A673 (cell line): ENCODE data around the gene CAMK1D. TPM values are rescaled to one million over a fixed set of nuclear protein-coding genes. Genes with fewer than 3 reads are reported as not detected.

Source experiments
- BruUV-seq: library from RNA; stranded (reverse); fragments of 400-500 nt; replicated peaks from 2 replicates; lab custom pipeline; 2021; lab: Mats Ljungman, UMichigan
- CTCF ChIA-PET: fragments of 300-600 bp; sonication (Branson Sonifier 250); formaldehyde crosslinking; loops from one replicate; lab custom pipeline; 2022; ENCODE audit warnings: antibody characterized with exemption; lab: Charles Lee
- POLR2A ChIA-PET: fragments of 300-600 bp; sonication (Branson Sonifier 250); formaldehyde crosslinking; loops from one replicate; lab custom pipeline; 2022; ENCODE audit warnings: antibody characterized with exemption; ENCODE audit not compliant: low non-redundant PET; lab: Charles Lee
- DNase-seq: peaks from one replicate; pipeline ENCODE4 v3.0.0-alpha.2; 2015; ENCODE audit warnings: low spot score
- H3K27ac ChIP-seq: fragments of 200-600 bp; sonication (generic); 2 replicates; pipeline ENCODE4 v1.5.1; 2016; ENCODE audit warnings: mixed run types, low read depth, mild to moderate bottlenecking, mixed read lengths, antibody characterized with exemption, low read length; ENCODE audit not compliant: poor library complexity, severe bottlenecking
- H3K27me3 ChIP-seq: fragments of 200-600 bp; sonication (generic); replicated peaks from 2 replicates; pipeline ENCODE4 v1.6.1; 2017; ENCODE audit warnings: mixed run types, low read depth, mild to moderate bottlenecking, mixed read lengths, antibody characterized with exemption, low read length; ENCODE audit not compliant: insufficient read depth, poor library complexity
- H3K36me3 ChIP-seq: fragments of 200-600 bp; sonication (generic); 2 replicates; pipeline ENCODE4 v1.6.1; 2016; ENCODE audit warnings: mixed run types, mild to moderate bottlenecking, mixed read lengths, antibody characterized with exemption, low read length; ENCODE audit not compliant: insufficient read depth, poor library complexity, severe bottlenecking
- H3K4me1 ChIP-seq: fragments of 200-600 bp; sonication (generic); 2 replicates; pipeline ENCODE4 v1.6.1; 2017; ENCODE audit warnings: mixed run types, mild to moderate bottlenecking, mixed read lengths, antibody characterized with exemption, low read length; ENCODE audit not compliant: insufficient read depth, poor library complexity, severe bottlenecking
- H3K4me3 ChIP-seq: fragments of 200-600 bp; sonication (generic); 2 replicates; pipeline ENCODE4 v1.5.1; 2016; ENCODE audit warnings: low read depth, mixed run types, mild to moderate bottlenecking, mixed read lengths, low read length; ENCODE audit not compliant: poor library complexity, severe bottlenecking
- H3K9me3 ChIP-seq: fragments of 200-600 bp; sonication (generic); 2 replicates; pipeline ENCODE4 v1.6.1; 2016; ENCODE audit warnings: mixed run types, low read depth, mild to moderate bottlenecking, mixed read lengths, antibody characterized with exemption, low read length; ENCODE audit not compliant: poor library complexity, severe bottlenecking
- EZH2 ChIP-seq: fragments of 200-600 bp; sonication (generic); IDR thresholded peaks from 2 replicates; pipeline ENCODE4 v1.6.1; 2017; ENCODE audit warnings: borderline replicate concordance, low read depth, mild to moderate bottlenecking, mixed read lengths, antibody characterized with exemption, low read length; ENCODE audit not compliant: poor library complexity, severe bottlenecking
- intact Hi-C: fragments of 100-400 bp; cut with micrococcal nuclease; formaldehyde crosslinking; loops from one replicate; pipeline ENCODE4 v1.10.0; 2022; ENCODE audit not compliant: unreplicated experiment
- total RNA-seq: library from RNA; stranded (reverse); gene quantifications from 2 replicates; pipeline ENCODE4 v1.2.3, GENCODE V29; 2021
- TF ChIP-seq, protein P1 (sequence below): fragments of 300-800, 200-600 bp; sonication (generic); conservative IDR thresholded peaks from 2 replicates; pipeline ENCODE4 v1.5.1; 2017; ENCODE audit warnings: low read depth, mild to moderate bottlenecking, antibody characterized with exemption, low read length, moderate library complexity, mixed read lengths

CAMK1D gene
- total RNA-seq, 1 experiment from 2014 or later: 23.7 TPM

DNA sequence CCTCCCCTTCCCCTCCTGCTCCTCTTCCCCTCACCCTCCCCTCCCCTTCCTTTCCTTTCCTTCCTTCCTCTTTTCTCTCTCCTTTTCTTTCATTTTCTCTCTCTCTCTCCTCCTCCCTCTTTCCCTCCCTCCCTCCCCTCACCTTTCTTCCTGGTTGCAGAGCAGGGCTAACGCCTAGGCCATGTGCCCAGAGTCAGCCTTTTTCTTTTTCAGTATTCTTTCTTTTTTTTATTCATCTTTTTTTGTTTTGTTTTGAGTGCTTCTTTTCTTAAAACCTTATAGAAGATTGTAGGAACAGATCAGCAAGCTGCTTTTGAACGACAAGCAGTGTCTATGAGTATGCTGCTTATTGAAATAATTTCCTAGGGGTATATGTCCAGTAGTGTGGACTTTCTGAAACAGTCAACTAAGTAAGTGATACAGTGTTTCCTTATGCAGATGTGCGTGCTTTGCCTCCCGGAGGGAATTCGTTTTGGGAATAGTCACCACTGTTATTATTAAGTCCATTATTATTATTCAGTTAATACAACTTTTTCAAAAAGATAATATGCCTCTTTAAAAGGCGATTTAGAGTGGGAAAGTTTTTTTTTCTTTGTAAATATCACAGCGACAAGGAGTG lies 219.2 kb downstream of the CAMK1D start:
- H3K4me1 ChIP-seq: peaks cover 40% of the 10 kb centered on the region
- BruUV-seq: no TSS peak
- POLR2A ChIA-PET: no interaction called here
- no peak overlapping the region for H3K4me3 ChIP-seq
- no peaks in the 10 kb centered on the region for H3K36me3 ChIP-seq
- H3K27me3 ChIP-seq: no peaks in the 10 kb centered on the region
- no peak overlapping the region for H3K27ac ChIP-seq
- TF ChIP-seq EZH2: no peak
- TF ChIP-seq, protein P1, sequence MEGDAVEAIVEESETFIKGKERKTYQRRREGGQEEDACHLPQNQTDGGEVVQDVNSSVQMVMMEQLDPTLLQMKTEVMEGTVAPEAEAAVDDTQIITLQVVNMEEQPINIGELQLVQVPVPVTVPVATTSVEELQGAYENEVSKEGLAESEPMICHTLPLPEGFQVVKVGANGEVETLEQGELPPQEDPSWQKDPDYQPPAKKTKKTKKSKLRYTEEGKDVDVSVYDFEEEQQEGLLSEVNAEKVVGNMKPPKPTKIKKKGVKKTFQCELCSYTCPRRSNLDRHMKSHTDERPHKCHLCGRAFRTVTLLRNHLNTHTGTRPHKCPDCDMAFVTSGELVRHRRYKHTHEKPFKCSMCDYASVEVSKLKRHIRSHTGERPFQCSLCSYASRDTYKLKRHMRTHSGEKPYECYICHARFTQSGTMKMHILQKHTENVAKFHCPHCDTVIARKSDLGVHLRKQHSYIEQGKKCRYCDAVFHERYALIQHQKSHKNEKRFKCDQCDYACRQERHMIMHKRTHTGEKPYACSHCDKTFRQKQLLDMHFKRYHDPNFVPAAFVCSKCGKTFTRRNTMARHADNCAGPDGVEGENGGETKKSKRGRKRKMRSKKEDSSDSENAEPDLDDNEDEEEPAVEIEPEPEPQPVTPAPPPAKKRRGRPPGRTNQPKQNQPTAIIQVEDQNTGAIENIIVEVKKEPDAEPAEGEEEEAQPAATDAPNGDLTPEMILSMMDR: no peak
- H3K9me3 ChIP-seq: no peaks in the 10 kb centered on the region
- CTCF ChIA-PET: no interaction called here
- intact Hi-C loops: no loop called here
- no peak for DNase-seq

DNA sequence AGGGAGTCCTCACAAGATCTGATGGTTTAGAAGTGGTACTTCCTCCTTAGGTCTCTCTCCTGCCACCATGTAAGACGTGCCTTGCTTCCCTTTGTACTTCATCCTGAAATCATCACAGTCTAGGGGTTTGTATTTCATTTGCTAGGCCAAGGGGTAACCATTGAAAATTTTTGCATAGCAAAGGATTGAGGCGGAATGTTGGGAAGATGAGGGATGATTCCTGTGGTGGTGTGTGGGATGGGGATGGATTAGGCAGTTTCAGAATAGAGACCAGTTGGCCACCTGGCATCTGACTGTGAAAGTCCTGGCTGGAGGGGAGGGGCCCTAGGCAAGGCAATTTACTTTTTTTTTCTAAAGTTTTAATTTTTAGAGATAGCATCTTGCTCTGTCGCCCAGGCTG lies 222.9 kb downstream of the CAMK1D start:
- no peak for DNase-seq
- Histone ChIP-seq H3K36me3 (no peaks in the 10 kb centered on the region), H3K9me3 (no peaks in the 10 kb centered on the region), H3K4me3 (no peak overlapping the region), H3K27ac (no peak overlapping the region), H3K27me3 (no peaks in the 10 kb centered on the region), H3K4me1 (peaks cover 13% of the 10 kb centered on the region)
- CTCF ChIA-PET: no interaction called here
- BruUV-seq: no TSS peak
- POLR2A ChIA-PET: no interaction called here
- intact Hi-C loops: no loop called here
- TF ChIP-seq, protein P1: no peak
- no peak for TF ChIP-seq EZH2

DNA sequence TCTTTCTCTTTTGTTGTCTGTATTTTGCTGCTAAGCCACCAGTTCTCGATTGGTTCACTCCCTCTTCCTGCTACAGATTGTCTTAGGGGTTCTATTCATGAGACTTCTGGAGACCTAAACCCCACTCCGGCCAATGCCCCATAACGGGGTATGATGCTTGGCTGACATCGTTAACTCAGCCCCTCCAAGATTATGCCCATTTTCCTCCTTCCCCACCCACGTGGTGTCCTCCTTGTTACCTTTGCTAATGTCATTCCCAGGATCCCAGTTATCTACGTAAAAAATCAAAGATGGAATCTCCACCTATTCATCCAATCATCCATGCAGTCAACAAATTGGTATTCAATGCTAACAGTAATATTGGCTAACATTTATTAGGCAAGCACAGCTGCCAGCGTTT lies 228.3 kb downstream of the CAMK1D start:
- CTCF ChIA-PET: no interaction called here
- TF ChIP-seq, protein P1: no peak
- no peak for TF ChIP-seq EZH2

More for the DNA sequence above, 228.3 kb downstream of the CAMK1D start:
- no TSS peak for BruUV-seq
- H3K27me3 ChIP-seq: no peaks in the 10 kb centered on the region
- POLR2A ChIA-PET: no interaction called here
- DNase-seq: no peak
- H3K36me3 ChIP-seq: no peaks in the 10 kb centered on the region
- no peak overlapping the region for H3K4me3 ChIP-seq
- intact Hi-C loops: no loop called here
- H3K4me1 ChIP-seq: no peaks in the 10 kb centered on the region
- no peak overlapping the region for H3K27ac ChIP-seq
- peaks cover 3% of the 10 kb centered on the region for H3K9me3 ChIP-seq
